GM19239 (cell line): ENCODE measurements around the gene C19orf81.

Source experiments
- DNase-seq: peaks from one replicate; pipeline ENCODE4 v3.0.0; 2011; ENCODE audit warnings: low spot score; ENCODE audit not compliant: insufficient read length
- FAIRE-seq: peaks from 2 replicates; lab custom pipeline; 2011; peaks lifted over from hg19 to GRCh38; lab: Jason Lieb, UNC

Gene C19orf81

GRCh38 chr19:50657712-50658440 lies 8.6 kb downstream of the C19orf81 start:
- DNase-seq (no peak), FAIRE-seq (no peak)

GRCh38 chr19:50658441-50659317 lies 9.4 kb downstream of the C19orf81 start:
- FAIRE-seq, result no peak
- no peak for DNase-seq

GRCh38 chr19:50659318-50660087 lies 10.3 kb downstream of the C19orf81 start:
- no peak for FAIRE-seq
- DNase-seq, result no peak

GRCh38 chr19:50660088-50660366 lies 10.8 kb downstream of the C19orf81 start:
- DNase-seq (no peak), FAIRE-seq (no peak)

GRCh38 chr19:50661023-50661422 lies 11.8 kb downstream of the C19orf81 start:
- FAIRE-seq (no peak), DNase-seq (no peak)

- FAIRE-seq, result no peak
These were observed 12.8 kb downstream of the C19orf81 start for GRCh38 chr19:50661766-50662650.

GRCh38 chr19:50662651-50663481 lies 13.6 kb downstream of the C19orf81 start:
- DNase-seq (no peak), FAIRE-seq (no peak)

More at GRCh38 chr19:50661766-50662650, 12.8 kb downstream of the C19orf81 start:
- DNase-seq, result no peak

- DNase-seq (no peak), FAIRE-seq (no peak)
These were observed 14.2 kb downstream of the C19orf81 start for GRCh38 chr19:50663482-50663790.

GRCh38 chr19:50664204-50664603 lies 15.0 kb downstream of the C19orf81 start:
- DNase-seq (no peak), FAIRE-seq (no peak)

- no peak for DNase-seq
- no peak for FAIRE-seq
These were observed 17.3 kb downstream of the C19orf81 start for GRCh38 chr19:50666346-50667176.

GRCh38 chr19:50667177-50667758 lies 18.0 kb downstream of the C19orf81 start:
- DNase-seq (no peak), FAIRE-seq (no peak)

GRCh38 chr19:50667759-50668231 lies 18.6 kb downstream of the C19orf81 start:
- DNase-seq (no peak), FAIRE-seq (no peak)

GRCh38 chr19:50668416-50668815 lies 19.2 kb downstream of the C19orf81 start:
- FAIRE-seq (no peak), DNase-seq (no peak)

- FAIRE-seq (no peak), DNase-seq (no peak)
These were observed 19.6 kb downstream of the C19orf81 start for GRCh38 chr19:50668879-50669278.

- DNase-seq (peak; percentile 70), FAIRE-seq (peak; percentile 39)
These were observed 20.3 kb downstream of the C19orf81 start for GRCh38 chr19:50669302-50670101.

- FAIRE-seq (no peak), DNase-seq (no peak)
These were observed 20.8 kb downstream of the C19orf81 start for GRCh38 chr19:50670102-50670380.

- DNase-seq (no peak), FAIRE-seq (no peak)
These were observed 23.9 kb downstream of the C19orf81 start for GRCh38 chr19:50673118-50673517.
